ENCODE results near the gene MACROD1.
A peak's percentile ranks its signal among the peaks of the same experiment; 100 is the strongest.

The MACROD1 gene

GRCh38 chr11:64165842-64166635 is at the start of gene MACROD1:
Gene MACROD1, minus strand, starts transcription at chr11:64166113. Its CDS starts 119 bp downstream, at chr11:64165994.
- peak; percentile 83 to 92 for DNase-seq

GRCh38 chr11:64211181-64211872 is 45.4 kb upstream of the MACROD1 start:
- no peak for DNase-seq

GRCh38 chr11:64210301-64211020 is 44.5 kb upstream of the MACROD1 start:
- DNase-seq: no peak

GRCh38 chr11:64209563-64209843 is 43.6 kb upstream of the MACROD1 start:
- DNase-seq: no peak

GRCh38 chr11:64208796-64209562 is 43.1 kb upstream of the MACROD1 start:
- DNase-seq: no peak

GRCh38 chr11:64208086-64208795 is 42.3 kb upstream of the MACROD1 start:
- DNase-seq: no peak

- DNase-seq: no peak
These were observed 41.6 kb upstream of the MACROD1 start for GRCh38 chr11:64207256-64208085.

- DNase-seq: no peak
These were observed 40.7 kb upstream of the MACROD1 start, which contains the start of gene FERMT3 for GRCh38 chr11:64206457-64207255. Gene FERMT3, plus strand, starts transcription at chr11:64206721. Its CDS starts 644 bp downstream, at chr11:64207365.

GRCh38 chr11:64204464-64204989 is 38.6 kb upstream of the MACROD1 start:
- DNase-seq: peak; percentile 72 to 77

- no peak for DNase-seq
These were observed 38.1 kb upstream of the MACROD1 start for GRCh38 chr11:64204080-64204440.

GRCh38 chr11:64203421-64204079 is 37.6 kb upstream of the MACROD1 start:
- DNase-seq: no peak

GRCh38 chr11:64202992-64203391 is 37.1 kb upstream of the MACROD1 start:
- no peak for DNase-seq

- DNase-seq: no peak
These were observed 35.6 kb upstream of the MACROD1 start for GRCh38 chr11:64201543-64201942.

GRCh38 chr11:64198511-64198910 is 32.6 kb upstream of the MACROD1 start:
- no peak for DNase-seq

- no peak for DNase-seq
These were observed 30.7 kb upstream of the MACROD1 start for GRCh38 chr11:64196626-64197025.

- no peak for DNase-seq
These were observed 26.5 kb upstream of the MACROD1 start for GRCh38 chr11:64192434-64192833.

GRCh38 chr11:64186492-64187165 is 20.7 kb upstream of the MACROD1 start:
- DNase-seq: no peak

GRCh38 chr11:64185693-64186491 is 20.0 kb upstream of the MACROD1 start, which contains the start of gene STIP1:
Gene STIP1, plus strand, starts transcription at chr11:64186171. Its CDS starts 91 bp downstream, at chr11:64186262.
- DNase-seq: peak; percentile 99 to 100
